GM13977 (cell line): Measurements from ENCODE around the gene SLC7A7.
"Not testable (repeated sequence)": the region's sequence is repeated elsewhere in the genome, so short reads cannot be mapped to it uniquely, and the experiment has no call there.

Source experiments
- DNase-seq: peaks from one replicate; pipeline ENCODE4 v3.0.0; 2012; ENCODE audit warnings: low spot score
- in situ Hi-C: fragments of 300-500 bp; cut with MboI; formaldehyde crosslinking; loops from one replicate; pipeline ENCODE4 v1.12.0; 2022; ENCODE audit warnings: low sequenced_read_pairs, low pct_unique_long_range_greater_than_20kb, mixed read lengths, inconsistent platforms; ENCODE audit not compliant: unreplicated experiment
- TF ChIP-seq, protein P1 (sequence below): IDR thresholded peaks from 2 replicates; pipeline ENCODE4 v1.5.1; 2012; ENCODE audit warnings: mild to moderate bottlenecking, control low read depth; ENCODE audit not compliant: insufficient read depth; ENCODE audit errors: extremely low read depth, missing control alignments

Gene SLC7A7

DNA sequence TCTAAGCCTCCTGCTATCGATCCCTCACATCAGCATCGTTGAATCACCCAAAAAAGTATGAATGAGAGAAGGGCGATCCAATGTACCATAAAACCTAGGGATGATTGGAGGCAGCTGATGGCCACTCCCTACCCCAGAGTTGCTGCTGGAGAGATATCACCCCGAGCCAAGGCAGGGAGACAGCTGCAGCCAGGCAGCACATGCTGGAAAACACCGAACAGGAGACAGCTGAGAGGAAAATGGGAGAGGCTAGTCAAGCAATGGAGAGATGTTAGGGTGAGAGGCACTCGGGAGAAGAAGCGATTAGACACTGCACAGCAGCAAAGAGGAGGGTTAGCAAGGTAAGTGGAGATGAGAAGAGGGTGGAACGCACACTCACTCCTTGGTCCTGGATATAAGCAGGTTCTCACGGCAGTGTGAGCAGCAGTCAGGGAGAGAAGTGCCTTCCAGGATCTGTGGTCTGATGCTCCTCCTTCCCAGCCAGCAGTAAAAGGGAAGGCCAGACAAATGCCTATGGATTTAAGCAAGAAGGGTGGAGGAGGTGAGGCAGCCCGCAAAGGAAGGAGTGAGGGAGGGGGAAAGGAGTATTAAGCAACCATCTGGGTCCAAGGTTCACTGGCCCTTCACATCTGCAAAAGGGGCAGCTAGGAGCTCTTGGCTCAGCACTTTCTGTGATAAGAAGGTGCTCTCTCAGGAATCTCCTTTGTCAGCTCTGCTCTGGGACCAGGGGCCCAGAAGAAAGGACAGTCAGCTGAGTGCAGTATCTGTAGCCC lies at the start of gene SLC7A7:
Gene SLC7A7 (minus strand): TSS at position 495 of the 773 bp plus-strand sequence. CDS start 2,037 bp downstream, outside the sequence.
- in situ Hi-C loops, result loop anchor here (5.0 kb wide), 1 partner anchor 38 kb away; no protein-coding TSS in a partner anchor
- TF ChIP-seq, protein P1, sequence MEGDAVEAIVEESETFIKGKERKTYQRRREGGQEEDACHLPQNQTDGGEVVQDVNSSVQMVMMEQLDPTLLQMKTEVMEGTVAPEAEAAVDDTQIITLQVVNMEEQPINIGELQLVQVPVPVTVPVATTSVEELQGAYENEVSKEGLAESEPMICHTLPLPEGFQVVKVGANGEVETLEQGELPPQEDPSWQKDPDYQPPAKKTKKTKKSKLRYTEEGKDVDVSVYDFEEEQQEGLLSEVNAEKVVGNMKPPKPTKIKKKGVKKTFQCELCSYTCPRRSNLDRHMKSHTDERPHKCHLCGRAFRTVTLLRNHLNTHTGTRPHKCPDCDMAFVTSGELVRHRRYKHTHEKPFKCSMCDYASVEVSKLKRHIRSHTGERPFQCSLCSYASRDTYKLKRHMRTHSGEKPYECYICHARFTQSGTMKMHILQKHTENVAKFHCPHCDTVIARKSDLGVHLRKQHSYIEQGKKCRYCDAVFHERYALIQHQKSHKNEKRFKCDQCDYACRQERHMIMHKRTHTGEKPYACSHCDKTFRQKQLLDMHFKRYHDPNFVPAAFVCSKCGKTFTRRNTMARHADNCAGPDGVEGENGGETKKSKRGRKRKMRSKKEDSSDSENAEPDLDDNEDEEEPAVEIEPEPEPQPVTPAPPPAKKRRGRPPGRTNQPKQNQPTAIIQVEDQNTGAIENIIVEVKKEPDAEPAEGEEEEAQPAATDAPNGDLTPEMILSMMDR, result no peak
- no peak for DNase-seq

DNA sequence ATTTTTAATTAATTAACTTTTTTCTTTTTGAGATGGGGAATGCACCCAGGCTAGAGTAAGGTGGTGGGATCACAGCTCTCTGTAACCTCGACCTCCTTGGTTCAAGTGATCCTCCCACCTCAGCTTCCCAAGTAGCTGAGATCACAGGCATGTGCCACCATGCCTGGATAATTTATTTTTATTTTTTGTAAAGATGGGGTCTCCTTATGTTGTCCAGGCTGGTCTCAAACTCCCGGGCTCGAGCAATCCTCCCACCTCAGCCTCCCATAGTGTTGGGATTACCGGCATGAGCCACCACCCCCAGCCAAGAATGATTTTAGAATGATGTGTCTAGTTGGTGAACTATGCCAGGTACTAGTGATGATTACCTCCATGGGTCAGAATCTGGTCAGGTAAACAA lies 49.7 kb upstream of the SLC7A7 start:
- TF ChIP-seq, protein P1, result no peak
- in situ Hi-C loops, result loop anchor here (10.0 to 25.0 kb wide), 2 partner anchors 278 to 470 kb away; partner anchors contain the start of genes ABHD4 and DAD1
- DNase-seq, result no peak

DNA sequence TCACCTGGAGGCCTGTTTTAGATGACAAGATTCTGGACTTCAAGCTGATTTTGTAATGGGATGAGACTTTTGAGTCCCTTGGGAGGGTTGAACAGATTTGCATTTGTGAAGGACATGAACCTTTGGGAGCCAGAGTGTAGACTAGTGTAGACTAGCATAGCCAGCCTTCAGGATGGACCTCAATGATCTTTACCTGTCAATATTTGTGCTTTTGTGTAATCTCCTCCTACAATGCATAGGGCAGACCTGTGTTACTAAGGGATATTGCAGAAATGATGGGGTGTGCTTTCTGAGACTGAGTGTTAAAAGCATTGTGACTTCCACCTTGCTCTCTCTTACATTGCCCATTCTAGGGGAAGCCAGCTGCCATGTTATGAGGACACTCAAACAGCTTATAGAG lies 46.4 kb upstream of the SLC7A7 start:
- in situ Hi-C loops, result loop anchor here (10.0 to 25.0 kb wide), 2 partner anchors 274 to 467 kb away; partner anchors contain the start of genes ABHD4 and DAD1
- TF ChIP-seq, protein P1, result no peak
- no peak for DNase-seq

DNA sequence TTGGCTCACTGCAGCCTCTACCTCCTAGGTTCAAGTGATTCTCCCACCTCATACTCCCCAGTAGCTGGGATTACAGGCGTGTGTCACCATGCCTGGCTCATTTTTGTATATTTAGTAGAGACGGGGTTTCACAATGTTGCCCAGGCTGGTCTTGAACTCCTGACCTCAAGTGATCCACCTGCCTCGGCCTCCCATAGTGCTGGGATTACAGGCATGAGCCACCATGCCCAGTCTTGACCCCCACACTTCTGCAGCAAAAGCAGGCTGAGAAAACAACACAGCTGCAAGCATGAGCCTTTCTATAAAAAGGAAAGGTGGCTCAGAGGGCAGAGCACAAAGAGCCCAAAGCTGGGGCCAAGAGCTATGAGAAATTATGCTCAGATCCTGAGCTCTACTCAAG lies 45.1 kb upstream of the SLC7A7 start:
- in situ Hi-C loops, result loop anchor here (10.0 to 25.0 kb wide), 2 partner anchors 273 to 466 kb away; partner anchors contain the start of genes ABHD4 and DAD1
- not testable (repeated sequence) for DNase-seq

DNA sequence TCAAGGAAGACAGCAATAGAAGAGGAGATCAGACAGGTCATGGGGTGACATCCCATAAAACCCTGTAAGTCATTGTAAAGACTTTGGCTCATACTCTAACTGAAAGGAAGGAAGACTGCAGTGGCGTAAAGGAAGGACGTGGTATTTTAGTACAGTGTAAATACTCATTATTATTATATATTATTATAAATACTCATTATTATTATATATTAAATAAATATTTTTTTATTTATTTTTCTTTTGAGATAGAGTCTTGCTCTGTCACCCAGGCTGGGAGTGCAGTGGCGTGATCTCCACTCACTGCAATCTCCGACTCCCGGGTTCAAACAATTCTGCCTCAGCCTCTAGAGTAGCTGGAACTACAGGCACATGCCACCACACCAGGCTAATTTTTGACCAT lies 41.2 kb upstream of the SLC7A7 start:
- TF ChIP-seq, protein P1, result no peak
- in situ Hi-C loops, result loop anchor here (10.0 to 25.0 kb wide), 3 partner anchors 82 to 269 kb away; partner anchors contain the start of genes ABHD4 and DAD1
- DNase-seq, result no peak

DNA sequence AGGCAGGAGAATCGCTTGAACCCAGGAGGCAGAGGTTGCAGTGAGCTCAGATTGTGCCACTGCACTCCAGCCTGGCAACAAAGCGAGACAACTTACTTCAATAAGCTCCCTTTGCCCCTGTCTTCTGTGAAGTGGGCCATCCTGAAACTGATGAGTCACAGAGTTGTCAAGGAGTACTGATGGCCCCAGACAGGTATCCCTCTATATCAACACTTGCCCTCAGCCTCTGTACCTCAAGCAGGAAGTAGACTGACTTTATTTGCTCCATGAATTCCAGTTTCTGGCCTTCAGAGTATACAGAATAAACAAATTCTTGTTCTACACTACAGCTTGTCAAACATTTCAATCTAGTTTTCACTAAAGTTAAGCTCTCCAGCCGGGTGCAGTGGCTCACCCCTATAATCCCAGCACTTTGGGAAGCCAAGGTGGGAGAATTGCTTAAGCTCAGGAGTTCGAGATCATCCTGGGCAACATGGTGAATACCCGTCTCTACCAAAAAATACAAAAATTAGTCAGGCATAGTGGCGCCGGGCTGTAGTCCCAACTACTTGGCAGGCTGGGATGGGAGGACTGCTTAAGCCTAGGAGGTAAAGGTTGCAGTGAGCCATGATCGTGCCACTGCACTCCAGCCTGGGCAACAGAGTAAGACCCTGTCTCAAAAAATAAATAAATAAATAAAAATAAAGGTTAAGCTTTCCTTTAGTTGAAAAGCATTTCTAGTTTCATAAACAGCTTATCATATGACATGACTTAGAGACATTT lies 39.9 kb upstream of the SLC7A7 start:
- DNase-seq, result no peak
- TF ChIP-seq, protein P1, result no peak
- in situ Hi-C loops, result loop anchor here (10.0 to 25.0 kb wide), 3 partner anchors 80 to 268 kb away; partner anchors contain the start of genes ABHD4 and DAD1

DNA sequence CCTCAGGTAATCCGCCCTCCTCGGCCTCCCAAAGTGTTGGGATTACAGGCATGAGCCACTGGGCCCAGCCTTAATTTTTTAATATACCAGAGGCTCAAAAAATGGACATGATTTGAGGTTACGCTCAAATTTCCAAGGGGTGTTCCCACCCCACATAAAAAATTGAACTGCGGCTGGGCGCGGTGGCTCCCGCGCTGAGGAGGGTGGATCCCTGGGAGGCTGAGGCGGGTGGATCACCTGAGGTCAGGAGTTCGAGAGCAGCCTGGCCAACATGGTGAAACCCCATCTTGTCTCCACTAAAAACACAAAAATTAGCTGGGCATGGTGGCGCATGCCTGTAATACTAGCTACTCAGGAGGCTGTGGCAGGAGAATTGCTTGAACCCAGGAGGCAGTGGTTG lies 39.1 kb upstream of the SLC7A7 start:
- not testable (repeated sequence) for DNase-seq
- in situ Hi-C loops, result loop anchor here (10.0 to 25.0 kb wide), 3 partner anchors 79 to 267 kb away; partner anchors contain the start of genes ABHD4 and DAD1
